ENCODE results near the gene SCUBE1.

- TF ChIP-seq, protein P1, sequence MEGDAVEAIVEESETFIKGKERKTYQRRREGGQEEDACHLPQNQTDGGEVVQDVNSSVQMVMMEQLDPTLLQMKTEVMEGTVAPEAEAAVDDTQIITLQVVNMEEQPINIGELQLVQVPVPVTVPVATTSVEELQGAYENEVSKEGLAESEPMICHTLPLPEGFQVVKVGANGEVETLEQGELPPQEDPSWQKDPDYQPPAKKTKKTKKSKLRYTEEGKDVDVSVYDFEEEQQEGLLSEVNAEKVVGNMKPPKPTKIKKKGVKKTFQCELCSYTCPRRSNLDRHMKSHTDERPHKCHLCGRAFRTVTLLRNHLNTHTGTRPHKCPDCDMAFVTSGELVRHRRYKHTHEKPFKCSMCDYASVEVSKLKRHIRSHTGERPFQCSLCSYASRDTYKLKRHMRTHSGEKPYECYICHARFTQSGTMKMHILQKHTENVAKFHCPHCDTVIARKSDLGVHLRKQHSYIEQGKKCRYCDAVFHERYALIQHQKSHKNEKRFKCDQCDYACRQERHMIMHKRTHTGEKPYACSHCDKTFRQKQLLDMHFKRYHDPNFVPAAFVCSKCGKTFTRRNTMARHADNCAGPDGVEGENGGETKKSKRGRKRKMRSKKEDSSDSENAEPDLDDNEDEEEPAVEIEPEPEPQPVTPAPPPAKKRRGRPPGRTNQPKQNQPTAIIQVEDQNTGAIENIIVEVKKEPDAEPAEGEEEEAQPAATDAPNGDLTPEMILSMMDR (IDR thresholded peaks at IDR 0.05), result no peak
- TF ChIP-seq POLR2AphosphoS5 (IDR thresholded peaks at IDR 0.05) (no peak), POLR2A (IDR thresholded peaks at IDR 0.05) (no peak)
These were observed 102.6 kb downstream of the SCUBE1 start for GRCh38 chr22:43240614-43241013.
